Measurements from ENCODE around the gene FAM89A.
"Not testable (repeated sequence)": the region's sequence is repeated elsewhere in the genome, so short reads cannot be mapped to it uniquely, and the experiment has no call there.

The FAM89A gene

GRCh38 chr1:231000639-231001038 lies 39.4 kb downstream of the FAM89A start:
- no peak overlapping the region for H3K27ac Mint-ChIP-seq
- no peaks in the 10 kb centered on the region for H3K36me3 Mint-ChIP-seq
- ATAC-seq: no peak
- no peak for DNase-seq (ENCODE audit: low spot score in 2 of 2)
- no peaks in the 10 kb centered on the region for H3K4me1 Mint-ChIP-seq
- peaks cover 21% of the 10 kb centered on the region for H3K9me3 Mint-ChIP-seq
- no peak overlapping the region for H3K4me3 Mint-ChIP-seq

GRCh38 chr1:231000201-231000600 lies 39.9 kb downstream of the FAM89A start:
- no peak overlapping the region for H3K4me3 Mint-ChIP-seq
- no peaks in the 10 kb centered on the region for H3K36me3 Mint-ChIP-seq
- no peak overlapping the region for H3K27ac Mint-ChIP-seq
- H3K9me3 Mint-ChIP-seq: peaks cover 16% of the 10 kb centered on the region
- no peaks in the 10 kb centered on the region for H3K4me1 Mint-ChIP-seq
- ATAC-seq (no peak), DNase-seq (ENCODE audit: low spot score in 2 of 2) (no peak)

GRCh38 chr1:230994860-230995259 lies 45.2 kb downstream of the FAM89A start:
- H3K27ac Mint-ChIP-seq: no peak overlapping the region
- DNase-seq (ENCODE audit: low spot score in 2 of 2) (no peak), ATAC-seq (no peak)
- peaks cover 36% of the 10 kb centered on the region for H3K36me3 Mint-ChIP-seq
- peaks cover 6% of the 10 kb centered on the region for H3K4me1 Mint-ChIP-seq
- H3K4me3 Mint-ChIP-seq: no peak overlapping the region
- no peaks in the 10 kb centered on the region for H3K9me3 Mint-ChIP-seq

- Mint-ChIP-seq H3K27ac (no peak overlapping the region), H3K4me3 (no peak overlapping the region), H3K4me1 (peaks cover 6% of the 10 kb centered on the region), H3K36me3 (peaks cover 48% of the 10 kb centered on the region), H3K9me3 (no peaks in the 10 kb centered on the region)
- DNase-seq (ENCODE audit: low spot score in 2 of 2) (no peak), ATAC-seq (no peak)
Measured at GRCh38 chr1:230992100-230992774, 47.8 kb downstream of the FAM89A start.

- ATAC-seq: no peak
- H3K4me3 Mint-ChIP-seq: no peak overlapping the region
- no peak for DNase-seq (ENCODE audit: low spot score in 2 of 2)
- H3K27ac Mint-ChIP-seq: no peak overlapping the region
- H3K9me3 Mint-ChIP-seq: no peaks in the 10 kb centered on the region
- H3K4me1 Mint-ChIP-seq: peaks cover 6% of the 10 kb centered on the region
- peaks cover 55% of the 10 kb centered on the region for H3K36me3 Mint-ChIP-seq
Measured at GRCh38 chr1:230987448-230987847, 52.6 kb downstream of the FAM89A start.

GRCh38 chr1:230986976-230987375 lies 53.1 kb downstream of the FAM89A start:
- ATAC-seq (no peak), DNase-seq (ENCODE audit: low spot score in 2 of 2) (no peak)
- no peak overlapping the region for H3K27ac Mint-ChIP-seq
- H3K36me3 Mint-ChIP-seq: peaks cover 50% of the 10 kb centered on the region
- H3K4me1 Mint-ChIP-seq: peaks cover 2% of the 10 kb centered on the region
- no peaks in the 10 kb centered on the region for H3K9me3 Mint-ChIP-seq
- H3K4me3 Mint-ChIP-seq: no peak overlapping the region

GRCh38 chr1:230985711-230986110 lies 54.3 kb downstream of the FAM89A start:
- H3K4me3 Mint-ChIP-seq: no peak overlapping the region
- peaks cover 38% of the 10 kb centered on the region for H3K36me3 Mint-ChIP-seq
- no peaks in the 10 kb centered on the region for H3K4me1 Mint-ChIP-seq
- no peak overlapping the region for H3K27ac Mint-ChIP-seq
- no peak for DNase-seq (ENCODE audit: low spot score in 2 of 2)
- no peaks in the 10 kb centered on the region for H3K9me3 Mint-ChIP-seq
- ATAC-seq: no peak

GRCh38 chr1:230984622-230985515 lies 55.2 kb downstream of the FAM89A start:
- DNase-seq (ENCODE audit: low spot score in 2 of 2); H3K27ac Mint-ChIP-seq; ATAC-seq; H3K9me3 Mint-ChIP-seq; H3K4me3 Mint-ChIP-seq; H3K4me1 Mint-ChIP-seq: not testable (repeated sequence)
- H3K36me3 Mint-ChIP-seq: peaks cover 31% of the 10 kb centered on the region

GRCh38 chr1:230983811-230984210 lies 56.2 kb downstream of the FAM89A start:
- DNase-seq (ENCODE audit: low spot score in 2 of 2): no peak
- peaks cover 25% of the 10 kb centered on the region for H3K36me3 Mint-ChIP-seq
- H3K4me1 Mint-ChIP-seq: no peaks in the 10 kb centered on the region
- ATAC-seq: no peak
- H3K27ac Mint-ChIP-seq: no peak overlapping the region
- H3K9me3 Mint-ChIP-seq: no peaks in the 10 kb centered on the region
- no peak overlapping the region for H3K4me3 Mint-ChIP-seq

GRCh38 chr1:230982696-230983095 lies 57.4 kb downstream of the FAM89A start:
- H3K36me3 Mint-ChIP-seq: peaks cover 28% of the 10 kb centered on the region
- H3K27ac Mint-ChIP-seq: no peak overlapping the region
- H3K4me1 Mint-ChIP-seq: peaks cover under 1% of the 10 kb centered on the region
- DNase-seq (ENCODE audit: low spot score in 2 of 2) (no peak), ATAC-seq (no peak)
- H3K9me3 Mint-ChIP-seq: no peaks in the 10 kb centered on the region
- no peak overlapping the region for H3K4me3 Mint-ChIP-seq

- ATAC-seq: no peak
- DNase-seq (ENCODE audit: low spot score in 2 of 2): no peak
- peaks cover 22% of the 10 kb centered on the region for H3K36me3 Mint-ChIP-seq
- peaks cover 21% of the 10 kb centered on the region for H3K4me1 Mint-ChIP-seq
- no peak overlapping the region for H3K27ac Mint-ChIP-seq
- H3K9me3 Mint-ChIP-seq: no peaks in the 10 kb centered on the region
- H3K4me3 Mint-ChIP-seq: no peak overlapping the region
Measured at GRCh38 chr1:230979952-230980351, 60.1 kb downstream of the FAM89A start.

- DNase-seq (ENCODE audit: low spot score in 2 of 2) (no peak), ATAC-seq (no peak)
- Mint-ChIP-seq H3K4me1 (peaks cover 24% of the 10 kb centered on the region), H3K9me3 (no peaks in the 10 kb centered on the region), H3K4me3 (no peak overlapping the region), H3K27ac (no peak overlapping the region), H3K36me3 (peaks cover 22% of the 10 kb centered on the region)
Measured at GRCh38 chr1:230979389-230979716, 60.7 kb downstream of the FAM89A start.

GRCh38 chr1:230978491-230979388 lies 61.3 kb downstream of the FAM89A start, which contains the start of the genes ARV1 and TTC13:
ARV1 (plus strand) TSS chr1:230979094; CDS start chr1:230979106, 12 bp downstream.
TTC13 (minus strand) TSS chr1:230978861; CDS start chr1:230978830, 31 bp downstream.
- DNase-seq (ENCODE audit: low spot score in 2 of 2) (peak; percentile 86 to 96), ATAC-seq (peak; percentile 98)
- Mint-ChIP-seq H3K4me1 (peaks cover 29% of the 10 kb centered on the region), H3K9me3 (no peaks in the 10 kb centered on the region), H3K36me3 (peaks cover 22% of the 10 kb centered on the region), H3K27ac (peak within 1 kb of the TSS; percentile 93), H3K4me3 (no peak within 1 kb of the TSS)

GRCh38 chr1:230977761-230978490 lies 62.1 kb downstream of the FAM89A start:
- H3K4me3 Mint-ChIP-seq: no peak overlapping the region
- ATAC-seq (peak; percentile 4), DNase-seq (ENCODE audit: low spot score in 2 of 2) (peak; percentile 36 to 77)
- peaks cover 35% of the 10 kb centered on the region for H3K4me1 Mint-ChIP-seq
- no peaks in the 10 kb centered on the region for H3K9me3 Mint-ChIP-seq
- H3K27ac Mint-ChIP-seq: peak overlapping the region; percentile 93
- H3K36me3 Mint-ChIP-seq: peaks cover 22% of the 10 kb centered on the region

All from stimulated activated effector memory CD8-positive, alpha-beta T cell treated with anti-CD3 and anti-CD28 coated beads, Interleukin-12 subunit alpha, Interleukin-12 subunit beta, amount 100 ng/mL, for 72 hours (primary cell).